ENCODE data around the gene HOXC5. TPM values are rescaled to one million over a fixed set of nuclear protein-coding genes. Genes with fewer than 3 reads are reported as not detected.

Gene HOXC5
- total RNA-seq, 1 experiment from 2014 or later, result 0.61 TPM

DNA sequence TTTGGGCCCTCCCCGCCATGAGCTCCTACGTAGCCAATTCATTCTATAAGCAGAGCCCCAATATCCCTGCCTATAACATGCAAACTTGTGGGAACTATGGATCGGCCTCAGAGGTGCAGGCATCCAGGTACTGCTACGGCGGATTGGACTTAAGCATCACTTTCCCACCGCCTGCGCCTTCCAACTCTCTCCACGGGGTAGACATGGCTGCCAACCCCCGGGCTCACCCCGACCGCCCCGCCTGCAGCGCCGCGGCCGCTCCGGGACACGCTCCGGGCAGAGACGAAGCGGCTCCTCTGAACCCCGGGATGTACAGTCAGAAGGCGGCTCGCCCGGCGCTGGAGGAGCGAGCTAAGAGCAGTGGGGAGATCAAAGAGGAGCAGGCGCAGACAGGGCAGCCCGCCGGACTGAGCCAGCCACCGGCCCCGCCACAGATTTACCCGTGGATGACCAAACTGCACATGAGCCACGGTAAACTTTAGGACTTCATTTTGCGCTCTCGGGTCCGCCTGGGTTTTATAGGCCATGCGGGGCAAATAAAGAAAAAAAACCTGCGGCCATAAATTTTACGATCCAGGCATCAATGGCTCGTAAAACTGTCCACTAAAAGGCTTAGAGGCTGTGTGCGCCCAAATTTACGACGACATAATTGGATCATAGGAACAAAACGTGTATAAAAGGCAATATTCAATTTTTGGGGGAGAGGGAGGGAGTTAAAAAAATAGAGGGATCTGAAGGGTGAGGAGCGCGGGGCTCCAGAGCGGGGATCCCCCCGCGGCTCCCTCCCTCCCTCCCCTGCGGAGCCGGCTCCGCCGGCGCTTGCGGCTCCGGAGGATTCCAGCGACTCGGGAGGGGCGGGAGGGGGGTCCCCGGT, 493 bp downstream of the HOXC5 start:
- Histone ChIP-seq H3K4me3 (peak overlapping the region; percentile 47), H3K27ac (no peak overlapping the region), H3K4me2 (peak overlapping the region; percentile 80), H3K9me3 (ENCODE audit: insufficient read depth, low read depth) (no peaks in the 10 kb centered on the region), H3K9me2 (ENCODE audit: insufficient read depth) (no peaks in the 10 kb centered on the region), H3K27me3 (ENCODE audit: insufficient read depth, low read depth) (no peaks in the 10 kb centered on the region), H4K20me1 (ENCODE audit: insufficient read depth) (no peaks in the 10 kb centered on the region), H3K79me2 (ENCODE audit: low read depth) (no peaks in the 10 kb centered on the region), H3K36me3 (ENCODE audit: low read depth) (no peaks in the 10 kb centered on the region), H3K4me1 (replicated peaks; ENCODE audit: insufficient read depth) (0 out of 2 replicates have a peak, but pooled peaks cover 5% of the 10 kb centered on the region), H3F3A (ENCODE audit: insufficient read depth, low read depth) (no peaks in the 10 kb centered on the region), H2AFZ (peak overlapping the region; percentile 40; the same call in 1 of the 2 replicates)
- ChIA-PET CTCF (interaction anchor here (0.6 to 2.5 kb wide), 11 partner anchors 9 to 293 kb away, joined by 3 to 32 read pairs (median 9); partner anchors contain the start of gene SMUG1), POLR2A (ENCODE audit: unreplicated experiment) (interaction anchor here (0.7 kb wide), 1 partner anchor 133 kb away, joined by 3 read pairs; no protein-coding TSS in a partner anchor)
- no TSS peak for BruUV-seq (replicated peaks)
- TF ChIP-seq, protein P1, sequence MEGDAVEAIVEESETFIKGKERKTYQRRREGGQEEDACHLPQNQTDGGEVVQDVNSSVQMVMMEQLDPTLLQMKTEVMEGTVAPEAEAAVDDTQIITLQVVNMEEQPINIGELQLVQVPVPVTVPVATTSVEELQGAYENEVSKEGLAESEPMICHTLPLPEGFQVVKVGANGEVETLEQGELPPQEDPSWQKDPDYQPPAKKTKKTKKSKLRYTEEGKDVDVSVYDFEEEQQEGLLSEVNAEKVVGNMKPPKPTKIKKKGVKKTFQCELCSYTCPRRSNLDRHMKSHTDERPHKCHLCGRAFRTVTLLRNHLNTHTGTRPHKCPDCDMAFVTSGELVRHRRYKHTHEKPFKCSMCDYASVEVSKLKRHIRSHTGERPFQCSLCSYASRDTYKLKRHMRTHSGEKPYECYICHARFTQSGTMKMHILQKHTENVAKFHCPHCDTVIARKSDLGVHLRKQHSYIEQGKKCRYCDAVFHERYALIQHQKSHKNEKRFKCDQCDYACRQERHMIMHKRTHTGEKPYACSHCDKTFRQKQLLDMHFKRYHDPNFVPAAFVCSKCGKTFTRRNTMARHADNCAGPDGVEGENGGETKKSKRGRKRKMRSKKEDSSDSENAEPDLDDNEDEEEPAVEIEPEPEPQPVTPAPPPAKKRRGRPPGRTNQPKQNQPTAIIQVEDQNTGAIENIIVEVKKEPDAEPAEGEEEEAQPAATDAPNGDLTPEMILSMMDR (conservative IDR thresholded peaks at IDR 0.05), result no peak
- TF ChIP-seq EZH2 (IDR thresholded peaks at IDR 0.05; ENCODE audit: low read depth), result 0 out of 2 replicates have a peak, but pooled peaks have one; percentile 51
- intact Hi-C loops (cut with micrococcal nuclease; ENCODE audit: unreplicated experiment), result loop anchor here (2.0 kb wide), 1 partner anchor 167 kb away; no protein-coding TSS in a partner anchor
- DNase-seq, result no peak

DNA sequence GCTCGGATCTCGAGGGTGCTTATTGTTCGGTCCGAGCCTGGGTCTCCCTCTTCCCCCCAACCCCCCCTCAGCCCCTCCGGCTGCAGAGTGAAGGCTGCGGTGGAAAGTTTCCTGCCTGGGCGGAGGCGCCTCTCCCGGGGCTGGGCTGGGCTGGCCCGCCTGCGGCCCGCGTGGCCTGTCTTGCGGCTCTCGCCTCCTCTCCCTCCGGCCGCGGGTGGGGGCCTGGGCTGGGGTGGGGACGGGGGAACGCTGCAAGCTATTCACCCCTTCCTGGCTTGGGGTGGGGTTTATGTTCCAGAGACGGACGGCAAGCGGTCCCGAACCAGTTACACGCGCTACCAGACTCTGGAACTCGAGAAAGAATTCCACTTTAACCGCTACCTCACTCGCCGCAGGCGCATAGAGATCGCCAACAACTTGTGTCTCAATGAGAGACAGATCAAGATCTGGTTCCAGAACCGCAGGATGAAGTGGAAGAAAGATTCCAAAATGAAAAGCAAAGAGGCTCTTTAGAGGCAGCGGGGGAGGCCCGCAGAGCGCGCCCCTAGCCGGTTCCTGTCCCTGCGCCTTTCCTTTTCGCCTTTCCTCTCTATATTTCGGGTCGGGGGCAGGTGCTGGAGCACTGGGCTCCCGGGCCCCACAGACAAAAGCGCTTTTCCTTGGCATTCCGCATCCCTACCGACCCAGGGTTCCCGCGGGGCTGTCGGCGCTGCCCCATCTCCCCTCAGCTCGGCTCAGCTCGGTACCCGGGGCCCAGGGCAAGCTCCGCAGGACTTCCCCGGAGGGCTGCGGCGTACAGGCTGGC, 1.3 kb downstream of the HOXC5 start:
- POLR2A ChIA-PET (ENCODE audit: unreplicated experiment), result no interaction called here
- Histone ChIP-seq H3K79me2 (ENCODE audit: low read depth) (no peaks in the 10 kb centered on the region), H3K4me2 (peak overlapping the region; percentile 80), H3K27me3 (ENCODE audit: insufficient read depth, low read depth) (peaks cover 8% of the 10 kb centered on the region), H3K9me2 (ENCODE audit: insufficient read depth) (no peaks in the 10 kb centered on the region), H3K36me3 (ENCODE audit: low read depth) (no peaks in the 10 kb centered on the region), H3F3A (ENCODE audit: insufficient read depth, low read depth) (no peaks in the 10 kb centered on the region), H3K4me1 (replicated peaks; ENCODE audit: insufficient read depth) (0 out of 2 replicates have a peak, but pooled peaks cover 5% of the 10 kb centered on the region), H4K20me1 (ENCODE audit: insufficient read depth) (no peaks in the 10 kb centered on the region), H3K27ac (no peak overlapping the region), H2AFZ (no peak overlapping the region), H3K4me3 (peak overlapping the region; percentile 47; the same call in 1 of the 2 replicates), H3K9me3 (ENCODE audit: insufficient read depth, low read depth) (no peaks in the 10 kb centered on the region)
- BruUV-seq (replicated peaks), result no TSS peak
- CTCF ChIA-PET, result no interaction called here
- TF ChIP-seq EZH2 (IDR thresholded peaks at IDR 0.05; ENCODE audit: low read depth), result no peak
- TF ChIP-seq, protein P1 (conservative IDR thresholded peaks at IDR 0.05), result no peak
- no peak for DNase-seq
- intact Hi-C loops (cut with micrococcal nuclease; ENCODE audit: unreplicated experiment), result loop anchor here (2.0 kb wide), 1 partner anchor 167 kb away; no protein-coding TSS in a partner anchor

DNA sequence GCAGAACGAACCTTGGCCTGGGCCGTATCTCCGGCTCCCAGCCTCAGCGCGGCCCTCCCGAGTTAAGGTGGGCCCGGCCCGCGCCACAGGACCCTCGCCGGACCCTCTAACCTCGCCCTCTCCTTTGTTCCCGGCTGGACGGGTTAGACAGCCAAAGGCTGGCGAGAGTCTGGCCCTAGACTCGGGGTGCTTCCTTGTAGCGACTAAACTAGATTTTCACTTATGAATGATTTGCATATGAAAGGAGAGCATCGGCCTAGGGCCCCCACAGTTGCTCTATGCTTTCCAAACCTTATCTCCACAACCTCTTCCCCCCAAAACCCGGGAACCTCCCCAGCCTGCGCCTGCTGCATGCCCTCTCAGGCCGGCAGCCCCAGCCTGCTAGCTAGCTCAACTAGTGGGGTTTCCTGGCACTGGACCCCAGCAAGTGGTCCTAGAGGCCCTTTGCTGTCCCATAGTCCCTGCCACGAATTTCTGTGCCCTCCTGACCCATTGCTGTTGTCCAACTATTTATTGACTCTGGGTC, 2.0 kb downstream of the HOXC5 start:
- Histone ChIP-seq H3K9me3 (ENCODE audit: insufficient read depth, low read depth) (no peaks in the 10 kb centered on the region), H3K36me3 (ENCODE audit: low read depth) (no peaks in the 10 kb centered on the region), H3K27ac (no peak overlapping the region), H3K79me2 (ENCODE audit: low read depth) (no peaks in the 10 kb centered on the region), H3K4me2 (no peak overlapping the region), H4K20me1 (ENCODE audit: insufficient read depth) (no peaks in the 10 kb centered on the region), H3F3A (ENCODE audit: insufficient read depth, low read depth) (no peaks in the 10 kb centered on the region), H3K4me1 (replicated peaks; ENCODE audit: insufficient read depth) (0 out of 2 replicates have a peak, but pooled peaks cover 5% of the 10 kb centered on the region), H3K27me3 (ENCODE audit: insufficient read depth, low read depth) (peaks cover 15% of the 10 kb centered on the region), H3K9me2 (ENCODE audit: insufficient read depth) (no peaks in the 10 kb centered on the region), H2AFZ (no peak overlapping the region), H3K4me3 (no peak overlapping the region)
- CTCF ChIA-PET, result no interaction called here
- POLR2A ChIA-PET (ENCODE audit: unreplicated experiment), result no interaction called here
- no peak for DNase-seq
- intact Hi-C loops (cut with micrococcal nuclease; ENCODE audit: unreplicated experiment), result no loop called here
- TF ChIP-seq EZH2 (IDR thresholded peaks at IDR 0.05; ENCODE audit: low read depth), result no peak
- TF ChIP-seq, protein P1 (conservative IDR thresholded peaks at IDR 0.05), result no peak
- no TSS peak for BruUV-seq (replicated peaks)
